AG08396 (cell line): ENCODE data around the gene IMMP1L.

Experiments
- DNase-seq: peaks from one replicate; pipeline ENCODE4 v3.0.0; 2012; ENCODE audit warnings: low spot score, mixed read lengths

IMMP1L gene

GRCh38 chr11:31387379-31387778 lies 122.0 kb downstream of the IMMP1L start:
- DNase-seq, result no peak

GRCh38 chr11:31383116-31383515 lies 126.3 kb downstream of the IMMP1L start:
- DNase-seq, result no peak
